ENCODE measurements around the gene GPT2. TPM values are rescaled to one million over a fixed set of nuclear protein-coding genes. Genes with fewer than 3 reads are reported as not detected.

Gene GPT2
- total RNA-seq, 1 donor from 2014 or later: 7.9 TPM

DNA sequence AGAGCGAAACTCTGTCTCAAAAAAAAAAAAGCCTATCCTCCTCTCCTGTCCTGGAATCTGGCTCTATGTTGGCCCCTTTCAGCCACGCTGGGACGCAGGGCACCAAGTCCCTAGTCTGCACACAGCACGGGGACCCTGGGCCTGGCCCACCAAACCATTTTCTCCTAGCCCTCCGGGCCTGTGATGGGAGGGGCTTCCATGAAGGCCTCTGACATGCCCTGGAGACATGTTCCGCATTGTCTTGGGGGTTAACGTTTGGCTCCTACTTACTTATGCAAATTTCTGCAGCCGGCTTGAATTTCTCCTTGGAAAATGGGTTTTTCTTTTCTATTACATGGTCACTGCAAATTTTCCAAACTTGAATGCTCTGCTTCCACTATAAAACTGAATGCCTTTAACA lies 12.6 kb upstream of the GPT2 start:
- intact Hi-C loops (cut with DNase I): no loop called here

DNA sequence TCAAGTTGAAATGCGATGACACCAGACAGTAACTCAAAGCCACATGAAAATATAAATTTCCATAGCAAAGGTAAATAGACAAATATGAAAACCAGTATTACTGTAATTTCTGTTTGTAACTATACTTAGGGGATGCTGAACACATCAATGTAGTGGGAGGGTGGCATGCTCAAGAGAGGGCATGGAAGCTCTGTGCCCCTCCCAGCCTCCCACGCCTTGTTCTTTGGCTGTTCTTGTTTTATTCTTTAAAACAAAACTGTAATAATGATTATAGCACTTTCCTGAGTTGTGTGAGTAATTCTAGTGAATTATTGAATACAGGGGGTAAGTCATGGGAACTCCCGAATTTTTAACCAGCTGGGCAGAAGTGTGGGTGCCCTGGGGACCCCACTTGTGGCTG lies 11.0 kb upstream of the GPT2 start:
- Histone ChIP-seq H3K4me3 (no peak overlapping the region), H3K36me3 (no peaks in the 10 kb centered on the region), H3K9me3 (no peaks in the 10 kb centered on the region), H3K4me1 (no peaks in the 10 kb centered on the region), H3K27me3 (no peaks in the 10 kb centered on the region), H3K27ac (no peak overlapping the region)
- DNase-seq (ENCODE audit: low spot score in 2 of 2): no peak
- TF ChIP-seq, protein P1, sequence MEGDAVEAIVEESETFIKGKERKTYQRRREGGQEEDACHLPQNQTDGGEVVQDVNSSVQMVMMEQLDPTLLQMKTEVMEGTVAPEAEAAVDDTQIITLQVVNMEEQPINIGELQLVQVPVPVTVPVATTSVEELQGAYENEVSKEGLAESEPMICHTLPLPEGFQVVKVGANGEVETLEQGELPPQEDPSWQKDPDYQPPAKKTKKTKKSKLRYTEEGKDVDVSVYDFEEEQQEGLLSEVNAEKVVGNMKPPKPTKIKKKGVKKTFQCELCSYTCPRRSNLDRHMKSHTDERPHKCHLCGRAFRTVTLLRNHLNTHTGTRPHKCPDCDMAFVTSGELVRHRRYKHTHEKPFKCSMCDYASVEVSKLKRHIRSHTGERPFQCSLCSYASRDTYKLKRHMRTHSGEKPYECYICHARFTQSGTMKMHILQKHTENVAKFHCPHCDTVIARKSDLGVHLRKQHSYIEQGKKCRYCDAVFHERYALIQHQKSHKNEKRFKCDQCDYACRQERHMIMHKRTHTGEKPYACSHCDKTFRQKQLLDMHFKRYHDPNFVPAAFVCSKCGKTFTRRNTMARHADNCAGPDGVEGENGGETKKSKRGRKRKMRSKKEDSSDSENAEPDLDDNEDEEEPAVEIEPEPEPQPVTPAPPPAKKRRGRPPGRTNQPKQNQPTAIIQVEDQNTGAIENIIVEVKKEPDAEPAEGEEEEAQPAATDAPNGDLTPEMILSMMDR (IDR thresholded peaks at IDR 0.05): no peak
- intact Hi-C loops (cut with DNase I): no loop called here

More for the DNA sequence above, 12.6 kb upstream of the GPT2 start:
- Histone ChIP-seq H3K27ac (no peak overlapping the region), H3K27me3 (no peaks in the 10 kb centered on the region), H3K4me3 (no peak overlapping the region), H3K9me3 (no peaks in the 10 kb centered on the region), H3K4me1 (no peaks in the 10 kb centered on the region), H3K36me3 (no peaks in the 10 kb centered on the region)
- TF ChIP-seq, protein P1 (IDR thresholded peaks at IDR 0.05): no peak
- DNase-seq (ENCODE audit: low spot score in 2 of 2): no peak

DNA sequence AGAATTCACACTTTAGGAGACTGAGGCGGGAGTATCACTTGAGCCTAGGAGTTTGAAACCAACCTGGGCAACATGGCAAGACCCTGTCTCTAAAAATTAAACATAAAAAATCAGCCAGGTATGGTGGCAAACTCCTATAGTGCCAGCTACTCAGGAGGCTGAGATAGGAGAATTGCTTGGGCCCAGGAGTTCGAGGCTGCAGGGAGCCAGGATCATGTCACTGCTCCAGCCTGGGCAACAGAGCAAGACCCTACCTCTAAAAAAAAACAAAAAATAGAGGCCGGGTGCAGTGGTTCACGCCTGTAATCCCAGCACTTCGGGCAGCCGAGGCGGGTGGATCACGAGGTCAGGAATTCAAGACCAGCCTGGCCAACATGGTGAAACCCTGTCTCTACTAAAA lies 8.9 kb upstream of the GPT2 start:
- DNase-seq (ENCODE audit: low spot score in 2 of 2): no peak
- Histone ChIP-seq H3K36me3 (no peaks in the 10 kb centered on the region), H3K9me3 (no peaks in the 10 kb centered on the region), H3K4me1 (no peaks in the 10 kb centered on the region), H3K4me3 (no peak overlapping the region), H3K27me3 (no peaks in the 10 kb centered on the region), H3K27ac (no peak overlapping the region)
- intact Hi-C loops (cut with DNase I): no loop called here
- TF ChIP-seq, protein P1 (IDR thresholded peaks at IDR 0.05): no peak

DNA sequence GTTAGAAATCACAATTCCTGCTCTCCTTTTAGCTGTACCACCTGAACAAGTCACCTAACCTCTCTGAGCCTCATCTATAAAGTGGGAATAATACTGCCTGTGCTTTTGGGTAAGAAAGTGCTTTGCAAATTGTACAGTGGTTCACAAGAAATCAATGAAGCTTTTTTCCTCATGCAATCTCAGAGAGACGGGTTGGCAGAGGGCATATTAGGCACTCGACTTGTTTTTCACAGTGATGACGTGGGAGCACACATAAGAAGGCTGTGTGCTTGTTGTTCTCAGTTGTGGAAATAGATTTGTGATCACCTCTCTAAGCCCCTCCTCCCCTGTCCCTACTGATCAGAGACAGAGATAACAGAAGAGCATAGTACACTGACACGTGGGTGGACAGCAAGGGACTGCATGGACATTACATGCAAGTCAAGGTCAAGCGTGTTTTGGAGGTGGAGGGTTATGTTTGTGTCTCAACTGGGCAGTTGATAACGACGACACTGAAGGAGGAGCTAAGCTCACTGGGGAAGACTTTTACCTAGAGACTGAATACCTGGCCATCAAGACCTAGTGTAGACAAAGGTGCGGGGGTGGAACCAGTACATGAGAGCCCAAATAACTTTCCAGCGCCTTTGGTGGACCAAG lies 1.7 kb upstream of the GPT2 start:
- DNase-seq (ENCODE audit: low spot score in 2 of 2): no peak
- Histone ChIP-seq H3K27me3 (no peaks in the 10 kb centered on the region), H3K4me1 (peaks cover 0 to 6% of the 10 kb centered on the region in 2 donors), H3K4me3 (no peak overlapping the region), H3K9me3 (no peaks in the 10 kb centered on the region), H3K27ac (no peak overlapping the region), H3K36me3 (no peaks in the 10 kb centered on the region)
- intact Hi-C loops (cut with DNase I): loop anchor here (2.0 to 5.0 kb wide), 2 partner anchors 26 to 1505 kb away; partner anchors contain the start of gene SIAH1
- TF ChIP-seq, protein P1 (IDR thresholded peaks at IDR 0.05): no peak

DNA sequence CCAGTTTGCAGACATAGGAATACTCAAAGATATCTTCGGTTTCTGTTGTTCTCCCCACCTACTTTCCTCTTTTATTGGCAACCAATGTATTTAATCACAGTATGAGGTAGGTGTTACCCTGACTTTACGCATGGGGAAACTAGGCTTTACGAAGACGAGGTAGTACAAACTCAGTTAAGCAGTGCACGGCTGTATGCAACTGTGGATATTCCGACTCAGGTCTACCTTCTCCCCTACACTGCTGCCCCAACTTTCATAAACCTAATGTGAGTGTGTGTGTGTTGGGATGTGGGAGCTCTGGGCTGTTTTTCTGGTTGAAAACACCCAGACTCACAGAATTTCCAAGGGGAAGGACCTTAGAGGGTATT lies 1.2 kb upstream of the GPT2 start:
- intact Hi-C loops (cut with DNase I): loop anchor here (2.0 to 5.0 kb wide), 2 partner anchors 26 to 1504 kb away; partner anchors contain the start of gene SIAH1
- no peaks in the 10 kb centered on the region for H3K9me3 ChIP-seq
- H3K4me3 ChIP-seq: peak overlapping the region; percentile 84 to 93
- no peaks in the 10 kb centered on the region for H3K36me3 ChIP-seq
- TF ChIP-seq, protein P1 (IDR thresholded peaks at IDR 0.05): no peak
- peaks cover 0 to 6% of the 10 kb centered on the region in 2 donors for H3K4me1 ChIP-seq
- no peaks in the 10 kb centered on the region for H3K27me3 ChIP-seq
- no peak for DNase-seq (ENCODE audit: low spot score in 2 of 2)
- peak overlapping the region in 1 of 2 donors; percentile 41 for H3K27ac ChIP-seq
